GM19395 (cell line): Measurements from ENCODE around the gene SRGAP2C.
"Not testable (repeated sequence)": the region's sequence is repeated elsewhere in the genome, so short reads cannot be mapped to it uniquely, and the experiment has no call there.

Experiments used
- ATAC-seq: cut with Tn5 transposase; IDR thresholded peaks from one replicate; pipeline ENCODE4 v1.9.1; 2021; ENCODE audit warnings: mild to moderate bottlenecking, moderate library complexity; ENCODE audit not compliant: unreplicated experiment

The SRGAP2C gene

DNA sequence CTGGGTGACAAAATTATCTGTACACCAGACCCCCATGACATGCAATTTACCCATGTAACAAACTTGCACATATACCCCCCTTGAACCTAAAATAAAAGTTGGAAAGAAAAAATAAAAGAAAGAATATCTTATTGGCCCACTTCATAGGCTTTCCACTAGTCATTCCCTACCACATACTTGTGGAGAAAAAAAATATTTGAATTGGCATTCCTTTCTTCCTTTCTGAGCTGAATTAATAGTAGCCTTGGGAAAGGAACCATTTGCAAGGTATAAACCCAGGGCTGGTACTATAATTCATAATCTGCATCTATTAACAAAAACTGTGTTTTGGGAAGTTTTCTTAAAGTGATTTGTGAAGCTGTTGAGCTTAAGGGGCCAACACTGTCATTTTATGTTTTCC lies 140.0 kb downstream of the SRGAP2C start:
- ATAC-seq: not testable (repeated sequence)

DNA sequence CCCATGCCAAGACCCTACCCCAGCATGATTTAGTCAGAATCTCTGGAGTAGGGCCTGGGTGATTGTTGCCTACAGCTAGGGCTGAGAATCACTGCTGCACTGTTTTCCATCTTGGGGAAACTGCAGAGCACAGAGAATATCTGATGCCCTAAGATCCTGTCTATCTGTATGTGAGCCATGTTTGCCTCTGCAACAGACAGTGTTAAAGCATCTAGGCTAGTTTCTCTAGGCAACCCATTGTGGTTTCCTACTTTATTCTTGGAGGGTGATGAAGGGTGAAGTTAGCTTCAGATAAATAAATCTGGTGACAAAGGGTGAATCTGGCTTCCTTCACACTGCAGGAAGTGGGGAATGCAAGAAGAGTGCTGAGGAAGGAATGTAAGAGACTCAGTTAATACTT lies 147.4 kb downstream of the SRGAP2C start:
- not testable (repeated sequence) for ATAC-seq

DNA sequence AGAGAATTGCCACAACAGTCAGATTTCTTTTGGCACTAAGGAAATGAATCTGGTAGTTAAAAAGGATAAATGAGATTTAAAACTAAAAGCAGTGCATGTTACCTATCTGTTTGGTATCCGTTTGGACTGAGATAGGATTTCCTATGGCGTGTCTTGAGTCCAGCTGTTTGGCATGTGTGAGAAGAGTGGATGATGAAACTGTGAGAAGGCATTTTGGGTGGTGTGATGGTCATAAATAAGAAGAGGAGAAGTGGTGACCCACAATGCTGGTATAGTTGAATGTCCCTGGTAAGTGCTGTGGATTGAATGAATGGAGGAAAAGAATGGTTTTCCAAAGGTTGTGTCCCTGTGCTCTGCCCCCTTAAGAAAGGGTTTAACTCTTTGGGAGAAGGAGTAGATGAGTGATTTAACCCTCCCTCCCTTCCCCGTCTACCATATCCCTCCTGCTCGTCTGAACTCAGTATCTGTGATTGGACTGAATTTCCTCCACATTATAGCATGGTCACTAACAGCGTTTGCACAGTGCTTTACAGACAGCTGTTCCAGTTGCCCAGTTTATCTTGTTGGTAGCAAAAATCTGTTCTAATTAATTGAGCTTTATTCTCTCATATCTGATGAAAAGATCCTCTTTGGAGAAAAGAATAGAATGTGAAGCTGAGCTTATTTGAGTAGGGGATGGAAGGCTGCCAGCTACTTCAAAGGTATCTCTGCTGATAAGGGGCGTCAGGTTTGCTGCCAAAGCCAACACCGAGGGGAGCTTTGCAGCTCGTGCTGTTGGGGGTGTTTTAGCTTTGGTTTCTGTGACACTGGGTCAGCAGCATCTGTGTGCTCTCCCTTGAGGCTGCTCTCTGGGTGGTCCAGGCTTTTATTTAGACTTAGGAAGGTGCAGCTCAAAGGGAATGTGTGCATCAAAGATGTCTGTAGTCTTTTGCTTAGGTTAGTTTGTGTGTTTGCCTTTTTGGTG lies 148.1 kb downstream of the SRGAP2C start:
- ATAC-seq: not testable (repeated sequence)

DNA sequence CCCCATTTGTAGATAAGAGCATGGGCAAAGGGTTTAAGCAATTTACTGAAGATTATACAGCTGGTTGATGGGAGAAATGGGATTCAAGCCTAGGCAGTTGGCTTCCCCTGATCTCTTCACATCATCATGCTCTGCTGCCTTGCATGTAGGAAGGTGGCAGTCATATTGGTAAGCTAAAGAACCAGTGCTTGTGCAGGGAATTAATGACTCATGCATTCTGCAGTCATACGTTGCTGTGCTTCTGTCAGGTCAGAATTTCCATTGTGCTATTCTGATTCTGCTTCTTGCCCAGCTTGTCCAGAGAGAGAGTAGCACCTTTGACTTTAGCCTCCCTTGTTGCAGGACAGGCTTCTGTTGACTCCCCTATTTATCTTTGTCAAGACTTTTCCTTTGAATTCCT lies 153.2 kb downstream of the SRGAP2C start:
- not testable (repeated sequence) for ATAC-seq

DNA sequence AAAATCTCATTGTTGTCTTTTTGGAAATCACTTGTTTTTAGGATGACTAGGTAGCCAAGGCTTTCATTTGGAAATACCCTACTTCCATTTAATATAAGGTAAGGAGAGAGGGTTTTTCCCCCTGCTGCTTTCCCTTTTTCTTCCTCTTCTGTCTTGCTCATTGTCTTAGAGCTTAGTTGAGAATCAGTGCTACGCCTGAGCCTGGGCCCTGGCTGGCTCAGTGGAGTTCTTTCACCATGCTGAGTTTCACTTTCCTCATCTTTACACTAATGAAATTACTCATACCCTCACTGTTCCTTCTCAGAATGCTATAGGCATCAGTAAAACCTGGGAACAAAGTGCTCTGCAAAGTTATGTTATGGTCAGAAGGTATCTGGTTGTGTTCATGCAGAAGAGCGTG lies 154.8 kb downstream of the SRGAP2C start:
- peak; percentile 70 for ATAC-seq

DNA sequence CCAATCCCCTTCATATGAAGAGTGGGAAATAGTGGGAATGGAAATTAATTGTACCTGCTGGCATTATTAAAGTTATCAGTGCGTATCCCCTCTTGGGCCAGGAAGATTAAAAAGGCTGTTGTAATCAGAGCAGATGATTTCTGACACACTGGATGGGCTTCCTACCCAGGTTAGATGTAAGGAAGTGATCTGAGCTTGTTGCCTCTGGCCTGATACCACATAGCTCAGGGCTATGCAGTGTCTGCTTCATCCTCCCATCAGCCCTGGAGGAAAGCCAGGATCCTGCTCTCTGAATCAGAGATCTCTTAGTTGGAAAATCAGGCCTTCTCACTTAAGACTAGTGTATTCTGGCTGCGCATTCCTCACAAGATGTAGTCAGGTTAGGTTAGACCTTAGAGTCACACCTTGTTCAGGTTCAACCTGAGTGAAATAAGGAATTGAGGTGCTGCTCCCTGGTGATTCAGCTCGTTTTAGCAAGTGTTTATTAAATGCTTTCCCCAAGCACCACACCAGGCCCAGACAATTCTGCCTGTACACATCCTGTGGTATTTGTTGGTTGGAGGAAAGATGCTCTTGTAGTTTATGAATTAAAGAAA lies 158.6 kb downstream of the SRGAP2C start:
- ATAC-seq: not testable (repeated sequence)

DNA sequence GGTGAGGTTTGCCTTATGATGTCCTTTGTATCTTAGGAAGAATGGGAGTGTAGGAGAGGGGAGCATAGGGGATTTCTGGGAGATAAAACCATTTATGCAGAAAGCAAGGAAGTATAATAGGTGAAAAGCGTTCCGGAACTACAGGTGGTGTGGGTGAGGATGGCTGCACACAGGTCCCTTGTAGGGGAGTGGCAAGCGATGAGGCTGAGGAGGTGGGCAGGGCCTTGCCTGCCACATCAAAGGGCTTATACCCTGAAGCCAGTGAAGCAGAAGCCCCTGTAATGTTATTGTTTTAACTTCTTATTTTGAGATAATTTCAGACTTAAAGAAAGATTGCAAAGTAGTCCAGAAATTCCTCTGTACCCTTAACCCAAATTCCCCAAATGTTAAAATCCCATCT lies 159.6 kb downstream of the SRGAP2C start:
- ATAC-seq: not testable (repeated sequence)

DNA sequence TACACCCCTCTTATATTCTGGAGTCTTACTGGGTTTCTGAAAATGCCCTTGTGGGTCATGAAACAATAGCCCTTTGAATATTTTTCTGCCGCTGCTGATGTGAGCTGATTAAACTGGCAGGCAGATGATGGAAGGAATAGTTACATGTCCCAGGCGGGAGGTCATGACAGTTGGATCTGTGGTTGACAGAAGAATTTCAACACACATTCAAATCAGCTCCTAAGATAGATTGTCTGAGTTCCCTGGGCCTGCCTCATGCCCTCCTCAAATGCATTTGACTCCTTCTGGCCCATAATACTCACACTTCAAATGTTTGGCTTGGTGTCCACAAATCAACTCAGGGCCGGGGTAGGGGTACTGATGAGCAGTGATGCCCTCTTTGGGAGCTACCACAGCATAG lies 161.9 kb downstream of the SRGAP2C start:
- not testable (repeated sequence) for ATAC-seq

DNA sequence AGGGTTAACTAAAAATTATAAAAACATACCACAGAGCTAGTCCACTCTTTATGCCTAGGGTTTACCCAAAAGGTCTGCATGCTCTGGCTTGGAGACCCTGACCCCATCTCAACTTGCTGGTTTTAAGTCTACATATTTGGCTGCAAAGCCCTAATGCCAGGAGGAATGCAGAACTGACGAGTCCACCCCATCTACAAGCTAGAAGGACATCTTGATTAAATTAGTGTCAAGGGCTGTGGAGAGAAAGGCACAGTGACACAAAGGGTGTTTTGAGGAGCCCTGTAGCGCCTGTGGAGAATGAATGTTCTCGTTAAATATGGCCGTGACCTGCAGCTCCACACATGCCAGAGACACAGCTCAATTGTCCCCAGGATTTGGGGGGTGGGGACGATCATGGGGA lies 162.7 kb downstream of the SRGAP2C start:
- ATAC-seq: not testable (repeated sequence)

DNA sequence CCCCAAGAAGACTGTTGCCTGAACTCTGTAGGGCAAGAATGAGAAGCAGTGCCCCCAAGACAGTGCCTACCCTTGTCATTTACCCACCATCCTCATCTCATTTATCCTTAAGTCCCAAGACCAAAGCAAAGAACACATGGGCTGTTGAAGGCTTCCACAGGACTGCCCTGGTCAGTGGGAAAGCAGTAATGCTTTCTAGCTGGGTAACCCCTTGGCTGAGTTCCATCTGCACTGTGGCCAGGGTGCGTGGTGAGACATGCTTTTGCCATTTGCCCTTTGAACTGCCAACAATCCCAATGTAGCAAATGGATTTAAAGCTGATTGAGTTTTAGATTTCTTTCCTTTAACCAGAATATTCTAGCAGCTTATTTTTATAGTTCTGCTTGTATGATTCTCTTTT lies 163.3 kb downstream of the SRGAP2C start:
- ATAC-seq: not testable (repeated sequence)

DNA sequence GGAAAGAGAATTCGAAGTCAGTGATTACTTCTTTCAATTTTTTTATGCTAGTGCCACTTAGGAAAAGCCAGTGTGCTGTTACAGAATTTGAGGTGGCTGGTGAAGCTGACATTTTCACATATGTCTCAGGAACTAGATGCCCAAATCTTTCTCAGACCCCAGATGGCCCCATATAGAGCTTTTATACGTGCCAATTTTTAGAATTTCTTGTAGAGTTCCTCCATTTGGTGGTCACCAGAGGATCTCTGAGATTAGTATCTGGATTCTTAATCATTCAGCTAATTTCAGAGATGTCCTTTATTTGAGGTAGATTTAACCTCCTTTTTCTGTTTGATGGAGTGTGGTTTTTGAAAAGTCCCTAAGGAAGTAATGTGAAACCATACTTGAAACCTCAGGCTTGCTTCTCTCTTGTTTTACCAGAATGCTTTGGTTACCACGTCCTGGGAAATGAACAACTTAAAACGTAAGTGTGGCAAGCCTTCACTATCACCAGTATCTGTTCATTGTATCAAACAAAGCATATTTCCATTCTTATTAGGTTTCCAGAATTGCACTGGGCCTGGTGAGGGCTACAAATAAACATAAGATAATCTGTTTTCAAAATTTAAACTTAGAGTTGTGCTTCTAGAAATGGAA lies 164.7 kb downstream of the SRGAP2C start:
- not testable (repeated sequence) for ATAC-seq

DNA sequence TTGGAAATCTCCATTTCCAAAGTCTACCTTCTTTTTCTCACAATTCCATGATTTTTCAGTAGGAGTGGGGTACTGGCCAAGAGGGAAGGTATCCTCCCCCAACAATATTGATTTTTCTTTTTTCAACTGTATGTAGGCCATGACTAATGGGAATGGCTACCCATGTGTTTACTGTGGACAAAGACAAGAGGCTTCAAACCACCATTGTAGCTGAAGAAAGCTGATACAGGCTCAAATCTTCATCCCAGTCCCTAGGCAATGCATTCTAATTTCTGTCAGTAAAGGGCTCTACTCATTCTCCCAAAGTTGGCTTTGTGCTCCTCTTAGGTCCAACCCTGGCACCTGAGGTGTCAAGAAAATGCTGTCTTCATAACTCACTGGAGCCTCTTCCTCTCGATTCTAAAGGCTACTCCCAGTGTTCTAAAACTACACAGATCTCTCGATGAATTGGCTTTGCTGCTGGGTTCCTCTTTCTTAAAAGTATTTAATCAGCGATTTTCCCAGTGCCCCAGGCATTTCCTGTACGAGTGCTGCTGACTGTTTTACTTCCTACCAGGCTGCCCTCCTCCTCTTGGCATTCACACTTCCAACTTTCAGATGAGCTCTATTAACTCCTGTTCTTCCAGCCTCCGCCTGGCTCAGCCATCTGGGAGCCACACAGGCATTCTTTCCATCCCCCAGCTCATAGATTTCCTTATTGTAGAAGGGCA lies 171.1 kb downstream of the SRGAP2C start:
- not testable (repeated sequence) for ATAC-seq

DNA sequence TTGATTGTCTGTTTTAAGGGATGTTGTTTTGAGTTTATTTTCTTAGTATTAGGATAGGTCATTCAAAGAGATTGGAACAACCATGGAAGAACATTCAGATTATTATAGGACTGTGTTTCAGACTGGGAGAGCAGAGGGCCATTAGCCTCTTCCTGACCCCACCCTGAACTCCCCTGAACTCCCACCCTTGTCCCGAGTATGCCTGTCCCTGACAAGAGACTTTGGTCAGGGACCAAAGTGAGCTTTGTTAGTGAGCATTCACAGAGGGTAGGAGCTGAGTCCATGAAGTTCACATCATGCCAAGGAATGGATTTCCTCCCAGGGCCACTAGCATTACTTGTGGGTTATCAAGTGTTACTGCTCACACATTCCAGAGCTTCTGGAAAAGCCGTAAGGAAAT lies 172.0 kb downstream of the SRGAP2C start:
- ATAC-seq: not testable (repeated sequence)

DNA sequence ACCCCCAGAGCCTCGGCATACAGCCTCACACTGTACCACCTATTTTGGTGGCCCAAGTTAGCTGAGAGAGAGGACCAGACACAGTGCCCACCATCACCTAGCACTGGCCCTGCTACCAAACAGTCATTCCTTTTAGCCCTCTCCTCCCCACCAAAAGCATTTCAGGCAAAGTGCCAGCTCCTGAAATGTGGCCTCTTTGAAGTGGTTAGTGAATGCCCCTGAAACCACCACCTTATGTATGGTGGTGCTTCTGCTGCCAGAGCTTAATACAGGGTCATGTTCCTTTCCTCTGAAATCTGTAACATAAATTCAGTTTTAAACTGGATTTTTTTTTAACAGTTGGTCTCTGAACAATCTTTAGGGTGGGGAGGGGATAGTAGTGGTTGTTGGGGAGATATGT lies 175.8 kb downstream of the SRGAP2C start:
- ATAC-seq: not testable (repeated sequence)

DNA sequence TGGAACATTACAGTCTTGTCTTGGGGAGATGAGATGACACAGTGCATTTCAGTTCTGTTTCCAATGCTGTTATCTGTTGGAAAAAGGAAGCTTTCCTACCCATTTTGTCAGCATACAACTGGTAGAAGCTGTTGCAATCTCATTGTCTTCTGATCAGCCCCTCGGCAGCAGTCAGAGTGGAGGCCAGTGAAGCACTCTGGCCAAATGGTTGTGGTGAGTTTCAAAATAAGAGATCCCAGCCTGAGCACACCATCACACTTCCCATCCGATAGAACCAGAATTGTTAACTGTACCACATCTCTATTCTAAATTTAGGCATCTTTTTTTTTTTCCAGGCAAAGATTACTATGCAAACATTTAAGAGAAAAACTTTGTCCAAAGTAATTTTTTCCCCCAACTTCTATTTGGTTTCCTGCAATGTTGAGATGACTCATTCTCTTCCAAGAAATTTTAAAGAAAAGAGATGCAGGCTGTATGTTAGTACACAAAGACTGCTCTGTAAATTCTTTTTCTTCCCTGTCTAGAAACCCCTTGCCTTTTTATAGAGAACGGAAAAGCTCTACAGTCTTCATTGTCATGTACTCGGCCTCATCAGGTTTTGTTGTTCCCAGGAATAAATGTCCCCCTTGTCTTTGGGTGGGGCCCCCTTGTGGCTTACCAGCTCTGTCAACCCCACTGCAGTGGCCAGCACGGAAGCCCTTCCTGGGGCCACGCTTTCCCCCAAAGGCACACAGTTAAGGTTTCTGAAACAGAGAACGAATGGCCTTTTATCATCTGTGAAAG lies 176.9 kb downstream of the SRGAP2C start:
- ATAC-seq: not testable (repeated sequence)

DNA sequence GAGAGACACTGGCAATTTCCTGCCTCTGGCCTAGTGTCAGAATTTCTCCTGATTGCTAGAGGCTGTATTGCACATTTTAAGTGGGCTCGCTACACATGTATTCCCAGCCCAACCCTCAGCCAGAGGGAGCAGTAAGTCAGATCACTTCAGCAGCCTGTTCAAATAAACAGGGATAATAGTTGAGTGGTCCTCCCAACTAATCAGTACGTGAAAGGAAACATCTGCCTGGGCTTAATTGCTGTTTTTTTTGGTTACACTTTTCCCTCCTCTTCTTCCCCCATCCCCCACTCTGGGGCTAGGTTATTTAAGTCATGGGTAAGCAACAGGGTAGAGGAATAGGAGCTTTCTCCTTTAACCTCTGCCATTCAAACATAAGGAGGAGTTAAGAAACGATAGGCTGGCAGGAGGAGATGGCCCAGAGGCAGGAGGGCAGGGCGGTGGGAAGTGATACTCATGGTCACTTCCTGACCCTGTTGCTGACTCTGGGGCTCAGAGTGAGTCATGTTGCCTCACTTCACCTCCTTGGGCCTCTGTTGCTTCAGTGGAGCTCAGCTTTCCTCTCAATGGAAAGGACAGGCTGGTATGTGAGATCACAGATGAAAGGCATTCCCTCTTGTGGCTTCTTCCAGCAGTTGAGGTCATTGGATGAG lies 177.6 kb downstream of the SRGAP2C start:
- ATAC-seq: not testable (repeated sequence)

DNA sequence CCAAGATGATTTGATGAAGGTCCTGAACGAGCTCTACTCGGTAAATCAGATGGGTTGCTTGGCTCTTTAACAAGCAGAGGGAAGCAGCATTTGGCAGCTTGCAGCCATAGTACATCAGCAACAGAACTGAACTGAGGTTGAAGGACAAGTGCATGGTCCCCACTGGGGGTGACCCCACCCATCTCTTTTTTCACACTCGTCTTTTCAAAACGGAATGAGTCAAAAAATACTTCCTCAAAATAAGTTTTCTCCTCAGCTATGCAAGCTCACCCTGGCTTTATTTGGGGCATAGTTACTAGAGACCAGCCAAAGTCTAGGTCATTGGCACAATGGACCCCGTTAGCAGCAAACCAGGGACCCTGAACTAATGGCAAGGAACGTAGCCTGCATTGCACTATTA lies 180.5 kb downstream of the SRGAP2C start:
- not testable (repeated sequence) for ATAC-seq

DNA sequence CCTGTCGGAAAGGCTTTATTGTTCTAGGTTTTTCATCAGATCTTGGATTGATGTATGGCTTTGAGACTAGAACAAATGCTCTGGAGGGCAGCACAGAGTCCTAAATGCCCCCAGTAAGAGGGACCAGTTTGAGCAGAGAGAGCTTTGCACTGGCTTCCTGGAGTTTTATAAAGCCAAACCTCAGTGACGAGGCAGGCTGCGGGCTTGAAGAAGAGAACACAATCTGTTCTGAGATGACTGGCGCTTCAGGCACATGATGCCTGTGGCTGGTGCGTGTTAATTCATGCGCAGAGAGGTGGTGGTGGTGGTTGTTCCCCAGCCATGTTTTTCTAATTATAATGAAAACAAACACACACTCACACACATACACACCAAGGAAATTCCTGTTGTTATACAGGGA lies 180.9 kb downstream of the SRGAP2C start:
- not testable (repeated sequence) for ATAC-seq

DNA sequence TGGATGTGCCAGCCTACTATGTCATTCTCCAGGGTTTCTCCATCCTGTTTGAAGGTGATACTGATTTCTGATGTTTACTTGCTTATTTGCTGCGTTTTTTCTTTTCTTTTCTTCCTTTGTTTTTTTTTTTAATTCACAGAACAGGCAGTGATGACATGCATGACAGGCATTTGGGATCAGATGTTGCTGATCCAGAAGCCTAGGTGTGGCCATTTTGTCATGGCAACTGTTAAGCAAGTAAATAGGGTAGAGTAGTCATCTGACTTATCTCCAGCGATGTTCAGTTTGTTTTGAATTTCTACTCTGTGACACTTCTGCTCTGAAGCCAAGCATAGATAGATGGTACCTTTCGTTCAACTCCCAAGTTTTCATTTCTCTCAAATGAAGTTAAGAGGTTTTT lies 181.4 kb downstream of the SRGAP2C start:
- ATAC-seq: not testable (repeated sequence)

DNA sequence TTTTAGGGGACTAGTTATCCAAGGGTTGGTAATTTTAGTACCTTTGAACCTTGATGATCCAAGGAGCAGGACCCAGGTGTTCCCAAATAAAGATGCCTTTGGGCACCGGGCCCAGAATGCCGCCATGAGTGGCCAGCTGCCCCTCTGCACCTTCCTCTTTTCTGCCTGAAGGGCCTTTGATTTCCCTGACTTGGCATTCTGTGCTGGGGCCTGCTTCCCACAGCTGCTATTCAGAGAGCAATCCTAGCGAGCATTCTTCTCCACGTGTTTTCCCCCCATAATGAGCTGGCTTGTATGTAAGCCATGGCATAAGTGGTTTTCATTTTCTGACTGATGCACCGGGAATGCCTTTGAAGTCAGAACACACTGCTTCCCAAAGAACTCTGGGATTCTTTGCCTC lies 184.1 kb downstream of the SRGAP2C start:
- not testable (repeated sequence) for ATAC-seq
